Measurements from ENCODE around the gene RAC2.
A peak's percentile ranks its signal among the peaks of the same experiment; 100 is the strongest.

Gene RAC2

GRCh38 chr22:37188901-37189466, 55.1 kb downstream of the RAC2 start:
- peak in 1 of 2 experiments; percentile 30 for DNase-seq (ENCODE audit: low read depth in 2 of 2)

GRCh38 chr22:37187891-37188761, 55.9 kb downstream of the RAC2 start, which contains the start of gene C1QTNF6:
Gene C1QTNF6, minus strand, starts transcription at chr22:37188247. Its CDS starts 34 bp downstream, at chr22:37188213.
- no peak for DNase-seq (ENCODE audit: low read depth in 2 of 2)

GRCh38 chr22:37187552-37187890, 56.5 kb downstream of the RAC2 start:
- DNase-seq (ENCODE audit: low read depth in 2 of 2) = no peak

GRCh38 chr22:37186997-37187522, 57.0 kb downstream of the RAC2 start:
- DNase-seq (ENCODE audit: low read depth in 2 of 2) = no peak

- peak; percentile 68 to 70 for DNase-seq (ENCODE audit: low read depth in 2 of 2)
Measured at GRCh38 chr22:37186228-37186996, 57.7 kb downstream of the RAC2 start.

GRCh38 chr22:37185646-37186227, 58.3 kb downstream of the RAC2 start:
- no peak for DNase-seq (ENCODE audit: low read depth in 2 of 2)

- no peak for DNase-seq (ENCODE audit: low read depth in 2 of 2)
Measured at GRCh38 chr22:37184816-37185541, 59.1 kb downstream of the RAC2 start.

GRCh38 chr22:37184380-37184755, 59.7 kb downstream of the RAC2 start:
- no peak for DNase-seq (ENCODE audit: low read depth in 2 of 2)

GRCh38 chr22:37183432-37184379, 60.4 kb downstream of the RAC2 start:
- DNase-seq (ENCODE audit: low read depth in 2 of 2) = no peak

- DNase-seq (ENCODE audit: low read depth in 2 of 2) = no peak
Measured at GRCh38 chr22:37182949-37183245, 61.2 kb downstream of the RAC2 start.

- no peak for DNase-seq (ENCODE audit: low read depth in 2 of 2)
Measured at GRCh38 chr22:37182101-37182948, 61.7 kb downstream of the RAC2 start.

- no peak for DNase-seq (ENCODE audit: low read depth in 2 of 2)
Measured at GRCh38 chr22:37181681-37182080, 62.4 kb downstream of the RAC2 start.

- no peak for DNase-seq (ENCODE audit: low read depth in 2 of 2)
Measured at GRCh38 chr22:37180531-37181231, 63.4 kb downstream of the RAC2 start.

GRCh38 chr22:37179622-37180420, 64.2 kb downstream of the RAC2 start:
- no peak for DNase-seq (ENCODE audit: low read depth in 2 of 2)

GRCh38 chr22:37179126-37179470, 65.0 kb downstream of the RAC2 start:
- DNase-seq (ENCODE audit: low read depth in 2 of 2) = no peak

GRCh38 chr22:37178350-37179125, 65.5 kb downstream of the RAC2 start:
- DNase-seq (ENCODE audit: low read depth in 2 of 2) = no peak

- no peak for DNase-seq (ENCODE audit: low read depth in 2 of 2)
Measured at GRCh38 chr22:37177755-37178154, 66.3 kb downstream of the RAC2 start.

Data from fibroblast of skin of left biceps (primary cell).